Suprapubic skin (tissue), 3 donors: ENCODE data around the gene TAGLN2.

ENCODE experiments used
- CTCF ChIP-seq, 2 donors: fragments of 200-600 bp in 1 of 2; fragments of 450-650 bp in 1 of 2; sonication (generic) in 1 of 2; IDR thresholded peaks; one replicate each; pipeline ENCODE4 v1.5.1; 2016 to 2019; ENCODE audit warnings: antibody characterized with exemption in 2 of 2, mild to moderate bottlenecking in 1 of 2, moderate library complexity in 1 of 2
- POLR2AphosphoS5 ChIP-seq, 3 donors: sonication (generic); formaldehyde crosslinking; IDR thresholded peaks; one replicate each; pipeline ENCODE4 v1.6.1; 2017; ENCODE audit warnings: antibody characterized with exemption in 3 of 3

- TF ChIP-seq CTCF (IDR thresholded peaks at IDR 0.05) = no peak
- peak; percentile 39 to 80 (median 64) for TF ChIP-seq POLR2AphosphoS5 (IDR thresholded peaks at IDR 0.05)
Measured at GRCh38 chr1:159923203-159924024, 1.9 kb downstream of the TAGLN2 start.
